Measurements from ENCODE around the gene IPO13.

DNA sequence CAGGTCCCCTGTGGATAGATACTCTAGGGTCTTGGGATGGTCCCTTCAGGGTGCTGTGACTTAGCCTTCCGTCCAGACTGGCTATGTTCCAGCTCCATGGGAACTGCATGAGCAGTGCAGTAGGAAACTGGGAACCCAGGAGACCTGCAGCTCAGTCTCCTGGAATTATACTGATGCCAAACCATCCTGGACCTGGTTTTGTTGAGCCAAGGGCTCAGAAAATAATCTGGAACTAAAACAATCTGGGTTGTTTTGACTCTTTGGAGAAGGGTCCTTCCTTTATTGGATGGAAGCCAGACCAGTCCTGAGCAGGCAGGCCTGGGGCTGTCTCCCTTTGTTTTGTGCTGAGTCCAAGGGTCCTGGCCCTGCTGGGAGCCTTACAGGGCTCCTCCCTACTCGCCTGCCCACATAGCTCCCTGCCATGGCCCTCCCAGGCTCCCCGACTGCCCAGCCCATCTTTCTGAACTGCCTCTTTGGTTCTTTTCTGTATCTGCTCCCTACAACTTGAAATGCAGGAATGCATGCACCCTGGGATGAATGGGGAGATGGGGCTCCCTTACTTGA is 1.2 kb downstream of the IPO13 start:
- TF ChIP-seq, protein P1, sequence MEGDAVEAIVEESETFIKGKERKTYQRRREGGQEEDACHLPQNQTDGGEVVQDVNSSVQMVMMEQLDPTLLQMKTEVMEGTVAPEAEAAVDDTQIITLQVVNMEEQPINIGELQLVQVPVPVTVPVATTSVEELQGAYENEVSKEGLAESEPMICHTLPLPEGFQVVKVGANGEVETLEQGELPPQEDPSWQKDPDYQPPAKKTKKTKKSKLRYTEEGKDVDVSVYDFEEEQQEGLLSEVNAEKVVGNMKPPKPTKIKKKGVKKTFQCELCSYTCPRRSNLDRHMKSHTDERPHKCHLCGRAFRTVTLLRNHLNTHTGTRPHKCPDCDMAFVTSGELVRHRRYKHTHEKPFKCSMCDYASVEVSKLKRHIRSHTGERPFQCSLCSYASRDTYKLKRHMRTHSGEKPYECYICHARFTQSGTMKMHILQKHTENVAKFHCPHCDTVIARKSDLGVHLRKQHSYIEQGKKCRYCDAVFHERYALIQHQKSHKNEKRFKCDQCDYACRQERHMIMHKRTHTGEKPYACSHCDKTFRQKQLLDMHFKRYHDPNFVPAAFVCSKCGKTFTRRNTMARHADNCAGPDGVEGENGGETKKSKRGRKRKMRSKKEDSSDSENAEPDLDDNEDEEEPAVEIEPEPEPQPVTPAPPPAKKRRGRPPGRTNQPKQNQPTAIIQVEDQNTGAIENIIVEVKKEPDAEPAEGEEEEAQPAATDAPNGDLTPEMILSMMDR (conservative IDR thresholded peaks at IDR 0.05; ENCODE audit: low read depth, low read length) = no peak
- no peak for TF ChIP-seq EZH2 (IDR thresholded peaks at IDR 0.05; ENCODE audit: low read length, unreplicated experiment)
